ENCODE measurements around the gene HIVEP3. TPM values are rescaled to one million over a fixed set of nuclear protein-coding genes. Genes with fewer than 3 reads are reported as not detected.

HIVEP3 gene
- total RNA-seq, 1 donor from 2014 or later: 11.6 TPM

GRCh38 chr1:41876576-41877445 lies 41.9 kb downstream of the HIVEP3 start:
- peaks cover 21% of the 10 kb centered on the region for H3K4me1 ChIP-seq
- peak overlapping the region; percentile 27 for H3K27ac ChIP-seq
- TF ChIP-seq CTCF (IDR thresholded peaks at IDR 0.05): no peak
- no peaks in the 10 kb centered on the region for H3K9me3 ChIP-seq
- intact Hi-C loops (cut with DNase I): no loop called here
- DNase-seq (no peak), ATAC-seq (peak in 1 of 2 donors; percentile 57)
- H3K27me3 ChIP-seq (ENCODE audit: low read depth): no peaks in the 10 kb centered on the region
- H3K36me3 ChIP-seq: no peaks in the 10 kb centered on the region
- no peak overlapping the region for H3K4me3 ChIP-seq

GRCh38 chr1:41875487-41875886 lies 43.2 kb downstream of the HIVEP3 start:
- H3K27ac ChIP-seq: no peak overlapping the region
- ATAC-seq: peak; percentile 22 to 28
- no peak for TF ChIP-seq CTCF (IDR thresholded peaks at IDR 0.05)
- intact Hi-C loops (cut with DNase I): no loop called here
- DNase-seq: no peak
- H3K27me3 ChIP-seq (ENCODE audit: low read depth): no peaks in the 10 kb centered on the region
- H3K4me1 ChIP-seq: peaks cover 21% of the 10 kb centered on the region
- H3K9me3 ChIP-seq: no peaks in the 10 kb centered on the region
- H3K4me3 ChIP-seq: no peak overlapping the region
- no peaks in the 10 kb centered on the region for H3K36me3 ChIP-seq

- no peaks in the 10 kb centered on the region for H3K27me3 ChIP-seq (ENCODE audit: low read depth)
- DNase-seq (no peak), ATAC-seq (peak; percentile 24 to 62)
- peak overlapping the region; percentile 13 for H3K27ac ChIP-seq
- no peak for TF ChIP-seq CTCF (IDR thresholded peaks at IDR 0.05)
- H3K9me3 ChIP-seq: no peaks in the 10 kb centered on the region
- peaks cover 21% of the 10 kb centered on the region for H3K4me1 ChIP-seq
- no peak overlapping the region for H3K4me3 ChIP-seq
- intact Hi-C loops (cut with DNase I): no loop called here
- no peaks in the 10 kb centered on the region for H3K36me3 ChIP-seq
These were observed 43.8 kb downstream of the HIVEP3 start for GRCh38 chr1:41874903-41875411.

GRCh38 chr1:41874151-41874719 lies 44.5 kb downstream of the HIVEP3 start:
- H3K4me3 ChIP-seq: no peak overlapping the region
- DNase-seq (no peak), ATAC-seq (no peak)
- H3K27me3 ChIP-seq (ENCODE audit: low read depth): no peaks in the 10 kb centered on the region
- H3K36me3 ChIP-seq: no peaks in the 10 kb centered on the region
- peaks cover 21% of the 10 kb centered on the region for H3K4me1 ChIP-seq
- no peaks in the 10 kb centered on the region for H3K9me3 ChIP-seq
- intact Hi-C loops (cut with DNase I): no loop called here
- peak overlapping the region; percentile 13 for H3K27ac ChIP-seq
- no peak for TF ChIP-seq CTCF (IDR thresholded peaks at IDR 0.05)

GRCh38 chr1:41872074-41872473 lies 46.6 kb downstream of the HIVEP3 start:
- TF ChIP-seq CTCF (IDR thresholded peaks at IDR 0.05): no peak
- H3K4me3 ChIP-seq: no peak overlapping the region
- no peaks in the 10 kb centered on the region for H3K27me3 ChIP-seq (ENCODE audit: low read depth)
- H3K9me3 ChIP-seq: no peaks in the 10 kb centered on the region
- no peak for ATAC-seq
- no peak overlapping the region for H3K27ac ChIP-seq
- DNase-seq: no peak
- peaks cover 17% of the 10 kb centered on the region for H3K4me1 ChIP-seq
- H3K36me3 ChIP-seq: no peaks in the 10 kb centered on the region
- intact Hi-C loops (cut with DNase I): no loop called here
